ENCODE data around the gene TMEM127.
"Not testable (repeated sequence)": the region's sequence is repeated elsewhere in the genome, so short reads cannot be mapped to it uniquely, and the experiment has no call there.

Gene TMEM127

DNA sequence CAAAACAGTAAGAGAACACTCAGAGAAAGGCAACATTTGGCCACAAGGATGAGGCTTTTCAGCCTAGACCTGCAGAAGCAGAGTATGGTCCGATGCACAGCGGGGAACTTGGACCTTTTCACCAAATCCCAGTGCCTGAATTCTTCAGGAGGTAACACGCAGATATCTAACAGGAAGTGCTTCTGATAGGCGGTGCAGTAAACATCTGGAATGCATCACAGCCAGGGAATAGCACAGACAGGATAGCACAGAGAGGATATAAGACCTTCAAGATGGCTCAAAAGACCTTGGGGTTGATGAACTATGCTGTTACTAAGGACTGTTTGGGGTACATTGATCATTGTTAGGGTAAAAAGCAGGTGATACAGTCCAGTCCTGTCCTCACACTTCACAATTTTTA, 1.7 kb downstream of the TMEM127 start:
- DNase-seq (ENCODE audit: low read depth), result no peak

DNA sequence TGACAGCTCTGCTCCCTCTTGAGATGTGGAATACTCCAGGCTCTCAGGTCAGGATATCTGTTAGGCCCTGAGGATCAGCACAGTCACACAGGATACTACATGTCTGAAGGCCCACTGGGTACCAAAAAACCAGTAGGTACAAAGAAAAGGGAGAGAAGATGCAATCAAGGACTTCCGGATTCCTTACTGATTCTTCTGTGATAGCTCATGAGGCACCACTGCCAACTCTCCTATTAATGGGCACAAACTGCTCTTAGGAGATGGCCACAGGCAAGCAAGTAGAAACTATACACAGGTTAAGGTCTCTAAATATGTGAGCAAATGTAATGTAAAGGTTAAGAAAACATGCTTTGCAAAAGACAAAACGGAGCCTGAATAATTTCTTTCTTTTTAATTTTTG, 3.5 kb downstream of the TMEM127 start:
- no peak for DNase-seq (ENCODE audit: low read depth)

DNA sequence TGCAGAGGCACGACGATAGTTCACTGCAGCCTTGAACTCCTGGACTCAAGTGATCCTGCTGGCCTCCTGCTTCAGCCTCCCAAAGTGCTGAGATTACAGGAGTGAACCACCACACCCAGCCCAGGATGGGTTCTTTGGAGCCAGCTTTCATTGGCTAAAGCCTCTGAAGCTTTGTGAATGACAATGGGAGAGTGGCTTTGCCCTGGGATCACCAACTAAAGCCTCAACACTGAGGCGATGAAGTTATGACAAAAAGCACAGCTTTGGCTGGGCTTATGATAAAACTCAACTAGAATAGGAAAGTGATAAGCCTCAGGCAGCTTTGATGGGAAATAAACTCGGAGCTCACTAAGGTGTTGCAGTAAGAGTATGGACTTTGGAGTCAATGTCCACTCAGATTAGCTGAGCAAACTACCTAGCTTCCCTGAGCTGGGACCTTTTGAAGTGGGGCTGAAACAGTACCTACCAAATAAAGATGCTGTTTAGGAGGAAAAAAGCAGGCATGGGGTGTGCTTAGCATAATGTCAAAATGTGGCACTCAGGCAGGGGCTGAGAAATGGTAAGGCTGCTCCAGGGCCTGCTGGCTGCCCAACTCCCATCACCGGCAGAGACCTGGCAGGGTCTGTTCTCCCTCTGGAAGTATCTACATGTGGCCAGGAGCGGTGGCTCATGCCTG, 4.3 kb downstream of the TMEM127 start:
- no peak for DNase-seq (ENCODE audit: low read depth)

DNA sequence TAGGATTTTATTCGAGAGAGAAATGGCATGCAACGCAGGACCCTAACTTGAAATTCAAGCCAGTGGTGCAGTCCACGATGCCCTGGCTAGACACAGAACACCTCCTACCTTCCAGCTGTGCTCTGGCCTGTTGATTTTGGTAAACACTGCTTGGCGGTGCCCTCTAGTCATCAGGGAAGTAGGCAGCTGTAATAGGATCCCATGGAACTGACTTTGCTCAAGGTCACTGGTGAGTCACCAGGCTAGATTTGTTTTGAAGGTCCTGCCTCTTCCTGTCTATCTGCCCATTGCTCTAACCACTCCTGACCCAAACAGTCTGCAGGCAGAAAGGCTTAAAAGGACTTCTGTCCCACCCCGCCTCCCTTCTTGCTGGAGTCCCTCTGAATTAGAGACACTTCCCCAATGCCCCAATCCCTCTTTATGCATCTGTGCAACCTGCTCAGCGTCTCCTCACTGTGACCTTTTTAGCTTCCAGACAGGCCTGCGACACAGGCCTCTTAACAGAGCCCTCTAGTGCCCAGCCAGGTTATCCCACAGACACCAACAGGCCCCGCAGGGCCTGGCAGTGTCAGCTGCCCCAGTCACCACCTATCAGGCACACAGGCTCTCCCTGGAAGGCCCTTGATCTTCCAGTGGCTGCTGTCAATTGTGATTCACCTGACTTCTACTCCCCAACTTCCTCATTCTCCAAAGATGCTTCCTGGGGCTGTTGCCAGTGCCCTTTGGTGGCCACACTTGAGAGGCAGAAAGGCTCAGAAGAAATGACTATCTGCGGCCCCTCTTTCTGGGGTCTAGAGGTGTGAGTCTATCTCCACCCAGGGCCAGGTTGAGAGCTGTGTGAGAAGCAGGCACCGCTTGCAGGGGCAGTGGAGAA, 5.2 kb downstream of the TMEM127 start:
- no peak for DNase-seq (ENCODE audit: low read depth)

DNA sequence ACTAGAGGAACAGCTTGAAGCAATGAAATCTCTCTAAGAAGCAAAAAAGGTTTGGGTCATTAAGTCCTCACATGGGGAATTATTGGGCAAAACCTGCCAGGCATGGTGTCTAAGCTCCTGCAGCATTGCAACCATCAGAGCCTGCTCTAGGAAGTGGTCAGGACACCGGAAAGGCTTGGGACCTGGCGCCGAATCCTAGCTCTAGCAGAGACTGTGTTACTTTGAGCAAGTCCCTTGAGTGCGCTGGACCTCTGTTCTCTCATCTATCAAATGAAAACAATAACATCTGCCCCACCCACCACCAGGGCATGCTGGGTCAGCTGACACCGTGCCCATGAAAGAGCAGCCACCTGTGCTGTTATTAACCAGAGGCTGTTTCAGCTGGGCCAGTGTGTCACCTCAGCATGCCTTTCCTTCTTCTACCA, 6.3 kb downstream of the TMEM127 start:
- no peak for DNase-seq (ENCODE audit: low read depth)

DNA sequence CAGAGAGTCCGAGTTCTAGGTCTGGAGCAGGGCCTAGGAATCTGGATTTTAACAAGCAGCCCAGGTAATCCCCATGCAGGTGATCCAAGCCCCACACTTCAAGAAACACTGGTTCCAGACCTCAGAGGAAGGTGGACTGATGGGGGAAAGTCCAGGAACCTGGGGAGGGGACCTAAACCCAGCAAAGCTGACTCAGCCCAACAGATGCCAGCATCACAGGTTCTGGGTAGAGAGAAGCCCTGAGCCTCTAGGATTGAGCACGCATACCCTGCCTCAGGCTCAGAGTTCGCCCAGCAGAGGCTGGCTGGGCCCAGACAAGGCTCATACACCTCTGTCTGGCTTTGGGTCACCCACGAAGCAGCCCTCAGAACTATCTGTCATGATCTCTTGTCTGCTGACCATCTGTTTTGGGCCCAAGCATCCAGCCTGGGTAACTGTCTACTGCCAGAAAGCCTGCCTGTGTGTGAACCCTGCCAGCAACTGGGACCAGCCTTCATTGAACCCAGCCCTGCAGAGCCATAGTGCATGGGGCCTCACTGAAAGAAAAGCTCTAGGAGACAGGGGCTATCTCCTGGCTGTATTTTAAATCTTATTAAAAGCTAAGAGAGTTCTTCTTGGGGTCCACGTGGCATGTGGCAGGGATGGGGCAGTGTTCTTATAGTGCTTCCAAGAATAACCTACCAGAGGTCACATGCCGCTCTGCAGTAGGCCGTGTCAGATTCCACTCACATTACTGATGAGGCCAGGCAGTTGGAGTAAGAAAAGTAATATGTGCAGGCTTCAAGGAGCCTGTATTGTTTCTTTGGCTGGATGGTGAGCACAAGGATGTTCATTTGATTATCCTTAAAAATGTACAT, 7.4 kb downstream of the TMEM127 start:
- DNase-seq (ENCODE audit: low read depth), result no peak

DNA sequence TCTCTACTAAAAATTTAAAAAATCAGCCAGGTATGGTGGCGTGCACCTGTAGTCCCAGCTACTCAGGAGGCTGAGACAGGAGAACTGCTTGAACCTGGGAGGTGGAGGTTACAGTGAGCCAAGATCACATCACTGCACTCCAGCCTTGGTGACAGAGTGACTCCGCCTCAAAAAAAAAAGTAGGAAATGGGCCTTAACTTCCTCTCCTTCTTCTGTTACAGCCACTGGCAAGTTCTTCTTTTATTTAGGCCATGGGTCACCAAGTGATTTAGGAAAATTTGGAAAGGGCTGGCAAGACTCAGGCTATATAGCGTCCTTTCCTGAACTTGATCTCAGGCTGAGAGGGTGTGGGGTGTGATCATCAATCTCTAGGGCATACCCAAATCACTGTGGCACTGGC, 8.1 kb downstream of the TMEM127 start:
- DNase-seq (ENCODE audit: low read depth), result not testable (repeated sequence)

DNA sequence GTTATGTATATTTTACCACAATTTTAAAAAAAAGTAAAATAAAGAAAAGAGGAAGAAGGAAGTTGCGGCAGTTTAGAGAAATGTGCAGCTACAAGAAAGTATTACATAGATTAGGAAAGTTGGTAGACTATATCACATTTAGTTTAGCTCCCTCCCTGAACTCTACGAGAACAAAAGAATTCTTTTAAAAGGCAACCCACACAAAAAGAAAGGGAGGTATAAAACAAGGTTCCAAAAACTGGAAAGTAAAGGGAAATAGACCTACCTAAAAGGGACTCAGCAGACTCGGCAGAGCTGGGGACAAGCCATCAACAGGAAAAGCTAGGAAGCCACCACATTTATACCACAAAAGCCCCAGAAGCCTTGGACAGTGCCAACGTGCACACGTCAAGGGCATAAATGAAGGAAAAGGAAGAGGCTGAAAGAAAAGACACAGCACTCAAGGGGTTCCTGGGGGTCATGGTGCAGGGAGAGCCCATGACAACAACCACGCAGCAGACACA, 9.1 kb downstream of the TMEM127 start:
- DNase-seq (ENCODE audit: low read depth), result no peak

DNA sequence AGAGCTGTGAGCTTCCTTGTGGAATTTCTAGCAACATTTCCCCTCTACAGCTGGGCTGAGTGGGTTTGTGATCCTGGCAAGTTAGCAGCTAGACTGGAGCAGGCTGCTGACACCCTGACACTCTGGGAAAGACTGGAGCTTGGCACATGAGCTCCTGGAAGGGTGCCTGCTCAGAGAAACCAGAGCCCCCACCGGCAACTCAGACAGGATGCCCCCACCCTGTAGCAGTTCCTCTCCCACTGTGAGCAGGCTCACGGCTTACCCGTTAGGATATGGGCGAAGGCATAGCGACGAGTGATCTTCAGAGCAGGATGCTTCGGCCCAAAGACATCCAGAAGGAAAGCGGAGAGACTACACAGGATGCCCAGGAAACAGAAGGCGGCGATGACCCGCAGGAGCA, 11.2 kb downstream of the TMEM127 start:
- DNase-seq (ENCODE audit: low read depth), result no peak

DNA sequence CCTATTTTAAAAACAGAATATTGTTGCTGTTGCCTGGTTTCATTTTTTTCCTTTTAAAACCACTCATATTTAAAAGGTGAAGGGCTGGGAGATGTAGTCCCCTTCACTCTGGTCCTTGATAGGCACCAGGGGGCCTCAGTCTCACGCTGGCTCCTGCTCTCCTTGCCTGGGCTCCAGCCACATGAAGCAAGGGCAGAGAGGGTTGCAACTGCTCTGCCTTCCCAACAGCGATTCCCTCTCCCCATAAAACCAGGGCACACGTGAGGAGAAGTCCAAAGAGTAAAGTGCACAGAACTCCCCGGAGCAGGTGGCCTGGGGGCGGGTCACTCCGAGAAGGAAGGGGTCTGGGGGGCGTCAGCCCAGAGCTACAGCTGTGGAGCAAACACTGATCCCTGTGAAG, 12.8 kb downstream of the TMEM127 start:
- DNase-seq (ENCODE audit: low read depth), result no peak

DNA sequence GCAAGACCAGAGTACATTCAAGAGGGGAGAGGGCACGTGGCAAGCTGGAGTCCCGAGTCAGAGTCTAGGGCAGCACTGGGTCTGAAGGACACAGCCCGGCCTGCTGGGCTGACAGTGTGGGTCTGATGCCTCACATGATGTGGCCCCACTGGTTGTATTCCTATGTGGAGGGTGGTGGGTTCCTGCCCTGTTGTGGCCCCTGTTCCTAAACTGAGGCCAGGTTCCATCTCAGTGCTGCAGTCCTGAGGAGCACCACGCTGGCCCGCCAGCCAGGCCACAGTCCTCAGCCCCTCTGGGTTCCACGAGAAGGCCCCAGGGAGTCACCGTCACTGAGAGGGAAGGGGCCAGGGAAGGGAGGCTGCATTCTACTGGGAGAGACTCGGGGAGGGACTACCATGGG, 13.3 kb downstream of the TMEM127 start:
- DNase-seq (ENCODE audit: low read depth), result no peak

DNA sequence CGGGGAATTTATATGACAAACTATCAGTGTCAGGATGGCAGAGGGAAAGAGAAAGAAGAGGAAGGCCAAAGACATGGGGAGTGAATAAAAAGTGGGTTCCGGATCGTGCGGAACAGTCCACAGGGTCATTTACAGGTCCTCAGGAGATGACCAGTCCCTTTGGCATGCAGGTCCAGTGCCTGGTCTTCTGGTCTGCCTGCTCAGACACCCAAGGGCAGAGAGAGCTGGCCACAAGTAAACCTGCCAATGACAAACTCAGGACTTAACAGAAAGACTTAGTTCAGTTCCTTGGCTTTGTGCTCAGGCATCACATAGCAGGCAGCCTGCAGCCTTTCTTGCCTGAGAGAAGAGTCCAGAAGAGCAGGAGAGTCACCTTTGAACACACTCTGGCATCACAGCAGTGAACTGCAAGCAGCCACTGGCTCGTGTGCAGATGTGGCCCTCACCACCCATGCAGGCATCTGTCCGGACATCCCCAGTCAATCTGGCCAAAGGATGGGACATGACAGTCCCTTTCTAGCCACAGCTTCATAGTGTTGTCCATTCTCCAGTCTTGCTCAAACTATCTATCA, 14.0 kb downstream of the TMEM127 start:
- DNase-seq (ENCODE audit: low read depth), result no peak

DNA sequence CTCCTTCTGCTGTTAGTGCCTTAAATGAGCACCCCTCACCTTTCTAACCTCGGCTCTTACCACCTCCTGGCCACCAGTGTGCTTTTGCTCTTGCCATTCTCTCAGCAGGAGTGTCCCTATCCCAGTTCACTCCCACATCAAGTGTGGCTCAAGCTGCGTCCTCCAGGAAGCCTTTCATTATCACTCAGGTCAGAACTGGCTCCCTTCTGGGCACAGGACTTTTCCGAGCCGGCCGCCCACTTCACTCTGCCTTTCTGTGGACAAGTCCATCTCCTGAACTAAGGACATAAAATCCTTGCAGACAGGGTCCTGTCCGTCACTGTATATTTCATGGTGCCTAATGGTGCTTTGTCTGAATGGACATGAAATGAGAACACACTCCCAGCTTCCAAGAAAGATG, 15.6 kb downstream of the TMEM127 start:
- no peak for DNase-seq (ENCODE audit: low read depth)

DNA sequence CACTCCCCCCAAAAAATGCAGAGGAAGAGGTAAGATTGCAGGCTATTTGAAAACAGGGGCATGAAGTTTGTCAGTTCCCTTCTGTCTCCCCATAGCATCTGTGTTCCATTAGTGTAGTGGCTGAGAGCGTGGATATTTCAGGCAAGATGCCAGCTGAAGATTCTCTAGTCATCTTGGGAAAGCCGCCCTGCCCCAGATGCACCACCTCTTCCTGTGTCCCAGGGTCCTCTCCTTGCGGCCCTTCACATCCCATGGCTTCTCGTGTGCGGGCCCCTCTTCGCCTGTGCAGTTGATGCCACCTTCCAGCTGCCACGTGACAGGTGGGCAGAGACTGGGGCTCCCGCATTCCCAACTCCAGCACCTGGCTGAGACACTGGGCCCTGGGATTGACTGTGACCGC, 16.1 kb downstream of the TMEM127 start:
- no peak for DNase-seq (ENCODE audit: low read depth)

DNA sequence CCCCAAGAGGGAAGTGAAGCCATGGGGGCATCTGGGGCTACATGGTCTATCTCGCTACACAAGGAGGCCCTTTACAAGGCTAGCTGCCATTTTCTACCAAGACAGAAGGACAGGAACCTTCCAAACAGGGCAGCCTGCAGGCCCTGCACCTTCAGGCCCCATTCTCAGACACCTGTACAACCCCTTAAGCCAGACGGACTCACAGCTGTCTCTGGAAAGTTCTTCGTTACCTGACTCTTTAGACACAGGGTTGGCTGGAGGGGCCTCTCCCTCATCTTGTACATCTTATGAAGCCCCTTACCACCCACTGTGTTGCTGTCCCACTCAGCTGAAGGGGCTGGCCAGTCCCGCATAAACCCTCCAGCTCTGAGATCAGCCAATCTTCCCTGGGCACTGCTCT, 17.2 kb downstream of the TMEM127 start:
- DNase-seq (ENCODE audit: low read depth), result no peak

DNA sequence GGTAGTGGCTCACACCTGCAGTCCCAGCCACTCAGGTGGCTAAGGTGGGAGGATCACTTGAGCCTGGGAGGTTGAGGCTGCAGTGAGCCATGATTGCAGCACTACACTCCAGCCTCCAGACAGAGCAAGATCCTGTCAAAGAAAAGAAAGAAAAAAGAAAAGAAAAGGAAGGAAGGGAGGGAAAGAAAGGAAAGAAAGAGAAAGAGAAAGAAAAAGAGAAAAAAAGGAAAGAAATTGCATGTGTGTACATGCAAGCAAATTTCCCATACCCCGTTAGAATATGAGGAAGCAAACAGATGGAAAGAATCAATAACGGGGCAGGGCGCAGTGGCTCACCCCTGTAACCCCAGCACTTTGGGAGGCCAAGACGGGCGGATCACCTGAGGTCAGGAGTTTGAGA, 17.9 kb downstream of the TMEM127 start:
- no peak for DNase-seq (ENCODE audit: low read depth)

DNA sequence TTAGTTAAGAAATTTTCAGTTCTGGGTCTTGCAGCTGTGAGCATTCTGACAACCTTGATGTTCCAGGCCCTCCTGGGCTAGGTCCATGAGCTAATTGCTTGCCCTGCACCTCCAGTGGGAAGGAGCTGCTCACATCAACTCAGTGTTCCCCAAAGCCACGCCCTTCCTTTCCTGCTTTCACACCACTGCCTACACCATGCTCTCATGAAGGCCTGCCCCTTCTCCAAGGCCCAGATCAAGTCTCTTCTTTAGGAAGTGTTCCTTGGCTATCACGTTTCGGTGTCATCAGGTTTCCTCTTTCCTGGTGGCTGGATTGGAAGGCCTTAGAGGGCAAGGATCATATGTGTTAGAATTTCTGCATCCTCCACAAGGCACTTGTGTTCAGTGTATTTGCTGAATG, 18.8 kb downstream of the TMEM127 start:
- no peak for DNase-seq (ENCODE audit: low read depth)

DNA sequence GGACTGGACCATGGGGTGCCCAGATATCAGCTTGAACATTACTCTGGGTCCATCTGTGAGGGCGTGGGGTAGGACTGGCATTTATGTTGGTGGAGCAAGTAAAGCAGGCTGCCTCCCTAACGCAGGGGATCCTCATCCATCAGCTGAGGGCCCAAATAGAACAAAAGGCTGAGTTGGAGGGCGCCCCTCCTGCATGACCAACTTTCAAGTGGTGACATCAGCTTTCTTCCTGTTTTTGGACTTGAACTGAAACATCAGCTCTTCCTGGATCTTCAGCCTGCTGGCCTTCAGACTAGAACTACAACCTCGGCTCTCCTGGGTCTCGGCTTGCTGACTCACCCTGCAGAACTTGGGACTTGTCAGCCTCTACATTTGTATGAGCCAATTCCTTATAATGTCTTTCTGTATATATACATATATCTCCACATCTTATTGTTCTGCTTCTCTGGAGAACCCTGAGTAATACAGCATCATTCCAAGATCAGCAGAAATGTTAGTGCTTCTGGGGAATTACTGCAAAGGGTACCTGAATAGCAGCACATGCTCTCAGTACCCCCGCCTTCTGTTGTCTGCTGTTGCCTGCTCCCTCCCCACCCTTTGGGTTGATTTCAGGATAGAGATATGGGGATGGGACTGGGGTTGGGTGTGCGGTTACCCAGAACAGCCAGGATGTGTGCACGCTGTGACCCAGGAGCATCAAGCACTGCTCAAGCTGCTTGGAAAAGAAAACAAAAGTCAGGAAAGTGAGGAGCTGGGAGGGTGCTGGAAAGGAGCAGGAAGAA, 20.0 kb downstream of the TMEM127 start:
- DNase-seq (ENCODE audit: low read depth), result no peak

DNA sequence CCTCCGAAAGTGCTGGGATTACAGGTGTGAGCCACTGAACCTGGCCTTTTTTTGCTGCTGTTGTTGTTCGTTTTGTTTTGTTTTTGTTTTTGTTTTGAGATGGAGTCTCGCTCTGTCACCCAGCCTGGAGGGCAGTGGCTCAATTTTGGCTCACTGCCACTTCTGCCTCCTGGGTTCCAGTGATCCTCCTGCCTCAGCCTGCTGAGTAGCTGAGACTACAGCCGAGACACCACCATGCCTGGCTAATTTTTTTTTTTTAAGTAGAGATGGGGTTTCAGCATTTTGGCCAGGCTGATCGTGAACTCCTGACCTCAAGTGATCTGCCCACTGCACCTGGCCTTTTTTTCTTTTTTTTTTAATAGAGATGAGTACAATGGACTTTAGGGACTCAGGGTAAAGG, 22.0 kb downstream of the TMEM127 start:
- DNase-seq (ENCODE audit: low read depth), result no peak

DNA sequence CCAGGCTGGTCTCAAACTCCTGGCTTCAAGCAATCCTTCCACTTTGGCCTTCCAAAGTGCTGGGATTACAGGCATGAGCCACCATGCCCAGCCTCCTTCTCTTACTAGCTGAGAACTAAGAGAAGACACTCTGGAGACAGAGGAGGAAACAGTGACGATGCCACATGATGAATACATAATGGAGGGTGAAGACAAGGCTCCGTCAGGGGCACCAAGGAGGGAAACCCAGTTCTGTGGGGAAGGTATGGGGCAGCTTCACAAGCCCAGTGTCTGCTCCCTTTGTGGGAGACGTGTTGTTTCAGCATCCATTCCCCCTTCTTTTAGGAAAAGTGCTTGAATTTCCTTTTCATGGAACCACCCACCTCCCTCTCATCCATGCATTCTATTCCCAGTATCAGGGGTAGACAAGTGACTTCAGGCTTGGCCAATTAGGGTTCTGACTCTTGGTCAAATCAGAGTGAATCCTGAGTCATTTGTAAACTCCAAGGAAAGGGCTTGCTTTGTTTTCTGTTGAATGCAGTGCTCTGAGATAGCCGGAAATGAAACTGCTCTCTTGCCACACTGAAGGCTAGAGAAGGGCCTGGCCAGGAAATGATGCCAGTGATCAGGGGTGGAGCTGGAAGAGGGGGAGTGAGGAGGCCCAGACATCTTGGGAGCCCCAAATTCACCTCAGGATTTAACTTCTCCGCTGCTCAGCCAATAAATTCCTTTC, 23.7 kb downstream of the TMEM127 start:
- peak; percentile 13 for DNase-seq (ENCODE audit: low read depth)

DNA sequence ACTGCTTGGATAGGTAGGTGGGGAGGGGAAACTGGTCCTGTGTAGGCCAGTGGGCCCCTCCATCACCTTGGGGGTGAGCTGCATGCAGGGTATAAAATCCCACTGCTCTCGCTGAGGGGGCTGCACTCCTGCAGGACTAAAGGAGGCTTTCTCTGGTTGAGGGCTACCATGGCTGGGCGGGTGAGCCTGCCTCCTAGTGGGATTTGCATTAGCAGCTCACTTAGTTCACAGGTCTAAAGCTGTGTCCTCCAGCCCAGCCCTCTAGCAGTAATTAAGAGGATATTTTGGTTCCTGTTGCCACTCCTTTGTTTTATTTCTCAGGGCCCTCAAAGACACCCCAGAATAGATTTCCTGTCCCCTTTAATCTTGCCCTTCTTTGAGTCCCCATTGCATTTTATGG, 24.6 kb downstream of the TMEM127 start:
- no peak for DNase-seq (ENCODE audit: low read depth)

Measured in activated T-helper 9 cell treated with anti-CD3 and anti-CD28 coated beads, Interleukin-2, amount 50 U/mL, for 16 hours (primary cell).